ENCODE measurements around the gene HOXD11.
A peak's percentile ranks its signal among the peaks of the same experiment; 100 is the strongest.

GRCh38 chr2:176126929-176127773 lies 20.1 kb downstream of the HOXD11 start:
- TF ChIP-seq POLR2A (IDR thresholded peaks at IDR 0.05) = no peak
- peak; percentile 72 to 88 (median 80) for TF ChIP-seq CTCF (IDR thresholded peaks at IDR 0.05)
